HG02938 (cell line): ENCODE measurements around the gene FMNL1.

ENCODE experiments used
- ATAC-seq: cut with Tn5 transposase; IDR thresholded peaks from one replicate; pipeline ENCODE4 v1.9.1; 2021; ENCODE audit warnings: mild to moderate bottlenecking, moderate library complexity; ENCODE audit not compliant: unreplicated experiment

Gene FMNL1

DNA sequence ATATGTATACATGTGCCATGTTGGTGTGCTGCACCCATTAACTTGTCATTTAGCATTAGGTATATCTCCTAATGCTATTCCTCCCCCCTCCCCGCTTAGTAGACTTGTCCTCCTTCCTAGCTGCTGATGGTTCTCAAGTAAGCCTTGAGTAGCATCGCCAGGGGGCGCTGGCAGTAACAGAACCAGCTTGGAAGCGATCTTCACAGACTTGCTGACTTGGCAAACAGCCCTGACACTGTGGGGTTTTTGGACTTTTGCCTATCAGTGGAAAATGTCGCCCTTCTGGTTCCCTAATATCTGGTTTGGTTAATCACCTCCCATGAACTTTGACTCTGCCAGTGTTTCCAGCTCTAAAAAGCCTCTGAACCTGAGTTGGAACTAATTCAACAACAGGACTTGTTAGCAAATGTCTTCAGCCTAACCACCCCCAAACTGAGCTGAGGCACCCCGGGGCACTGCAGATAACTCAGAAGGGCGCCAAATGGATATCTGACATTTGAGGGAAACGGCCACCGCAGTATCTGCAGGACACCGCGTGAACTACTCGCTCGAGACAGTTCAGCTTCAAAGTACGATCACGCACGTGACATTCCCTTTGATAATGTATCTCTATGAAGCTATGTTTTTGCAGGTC lies 55.6 kb downstream of the FMNL1 start:
- no peak for ATAC-seq

DNA sequence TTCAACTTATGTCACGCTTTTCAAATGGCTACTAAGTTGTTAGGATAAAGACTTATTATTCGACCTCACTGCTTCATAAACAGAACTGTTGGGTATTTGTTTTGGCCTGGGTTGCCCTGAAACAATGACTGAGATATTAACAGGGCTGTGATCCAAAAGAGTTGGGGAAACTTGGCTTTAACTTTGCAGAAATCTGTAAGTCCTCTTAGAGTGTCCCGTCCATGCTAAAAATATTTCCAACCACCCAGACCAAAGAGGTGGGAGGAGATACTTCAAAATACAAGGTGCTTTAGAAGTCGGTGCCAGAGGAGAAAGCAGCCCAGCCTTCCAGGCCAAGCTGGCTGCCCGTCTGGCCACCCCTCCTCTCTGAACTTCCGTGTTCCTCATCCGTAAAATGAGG lies 56.3 kb downstream of the FMNL1 start:
- no peak for ATAC-seq

DNA sequence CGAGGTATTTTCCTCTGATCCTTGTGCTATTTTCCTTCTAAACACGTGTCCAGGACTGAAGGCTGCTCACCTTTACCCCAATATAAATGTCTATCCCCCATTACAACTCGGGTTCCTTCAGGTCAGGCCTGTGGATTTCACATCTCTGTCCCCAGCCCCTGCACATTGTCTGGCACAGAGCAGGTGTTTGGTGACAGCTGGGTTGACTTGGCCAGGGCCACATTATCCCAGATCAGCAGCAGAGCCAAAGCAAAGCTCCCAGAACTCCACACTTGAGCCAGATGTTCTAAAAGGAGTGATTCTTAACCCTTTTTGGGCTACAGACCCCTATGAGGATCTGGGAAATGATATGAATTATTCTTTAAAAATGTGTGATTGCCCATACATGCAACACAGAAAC lies 58.2 kb downstream of the FMNL1 start:
- ATAC-seq, result no peak

DNA sequence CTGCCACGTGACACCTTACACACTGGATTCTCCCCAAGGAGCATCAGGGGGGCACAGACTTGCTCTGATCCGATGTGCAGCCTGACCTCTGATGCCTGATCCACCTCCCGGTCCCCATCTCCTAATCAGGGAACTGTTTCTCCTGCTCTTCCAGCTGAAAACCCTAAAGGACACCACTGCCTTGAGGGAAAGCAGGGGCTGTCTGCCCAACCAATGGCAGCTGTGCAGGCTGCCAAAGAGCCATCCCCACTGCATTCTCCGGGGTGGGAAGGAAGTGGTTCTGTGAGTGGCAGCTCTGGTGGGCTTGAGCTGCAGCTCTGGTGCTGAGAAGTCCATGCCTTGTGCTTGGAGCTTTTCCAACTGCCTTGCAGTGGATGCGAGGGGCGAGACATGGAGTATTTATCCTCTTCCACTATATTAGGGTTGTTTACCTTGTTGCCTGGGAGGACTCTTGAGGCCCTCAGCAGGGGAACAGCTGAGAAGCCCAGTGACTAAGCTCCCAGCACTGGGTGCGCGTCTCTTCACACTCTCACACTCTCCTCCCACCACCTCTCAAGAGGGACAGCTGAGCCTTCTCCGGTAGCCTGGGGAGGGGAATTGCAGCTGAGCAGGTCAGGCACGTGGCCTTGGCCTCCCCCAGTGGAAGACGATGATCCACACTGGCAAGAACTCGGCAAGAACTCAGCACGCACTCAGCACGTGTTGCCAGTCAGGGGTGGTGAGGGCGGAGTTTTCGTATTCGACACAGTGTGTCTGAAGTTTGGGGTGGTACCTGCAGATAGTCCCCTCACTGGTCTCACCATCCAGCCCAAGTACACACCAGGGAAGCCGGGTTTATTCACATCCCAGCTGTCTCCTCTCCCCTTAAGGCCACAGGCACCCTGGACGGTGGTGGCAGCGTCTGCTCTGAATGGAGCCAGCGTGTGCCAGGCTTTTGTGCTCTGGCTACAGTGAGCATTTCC lies 61.3 kb downstream of the FMNL1 start:
- ATAC-seq, result no peak

DNA sequence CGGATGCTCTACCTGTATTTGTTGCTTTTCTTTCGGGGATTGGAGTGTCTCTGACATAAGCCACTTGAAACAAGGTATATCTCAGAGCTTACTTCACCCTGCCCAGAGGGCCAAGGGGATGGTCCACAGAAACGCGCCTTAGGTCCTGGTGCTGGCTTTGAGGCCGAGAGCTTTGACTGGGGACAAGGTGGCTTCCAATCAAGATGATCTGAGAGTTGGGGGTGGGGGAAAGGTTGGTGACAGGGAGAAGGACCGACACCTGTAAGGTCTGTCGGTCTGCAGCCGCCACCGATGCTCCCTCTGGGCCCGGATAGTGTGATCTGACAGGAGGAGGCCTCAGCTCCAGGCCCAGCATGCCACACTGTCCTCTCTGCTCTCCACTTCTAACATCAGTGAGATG lies 62.0 kb downstream of the FMNL1 start:
- no peak for ATAC-seq

DNA sequence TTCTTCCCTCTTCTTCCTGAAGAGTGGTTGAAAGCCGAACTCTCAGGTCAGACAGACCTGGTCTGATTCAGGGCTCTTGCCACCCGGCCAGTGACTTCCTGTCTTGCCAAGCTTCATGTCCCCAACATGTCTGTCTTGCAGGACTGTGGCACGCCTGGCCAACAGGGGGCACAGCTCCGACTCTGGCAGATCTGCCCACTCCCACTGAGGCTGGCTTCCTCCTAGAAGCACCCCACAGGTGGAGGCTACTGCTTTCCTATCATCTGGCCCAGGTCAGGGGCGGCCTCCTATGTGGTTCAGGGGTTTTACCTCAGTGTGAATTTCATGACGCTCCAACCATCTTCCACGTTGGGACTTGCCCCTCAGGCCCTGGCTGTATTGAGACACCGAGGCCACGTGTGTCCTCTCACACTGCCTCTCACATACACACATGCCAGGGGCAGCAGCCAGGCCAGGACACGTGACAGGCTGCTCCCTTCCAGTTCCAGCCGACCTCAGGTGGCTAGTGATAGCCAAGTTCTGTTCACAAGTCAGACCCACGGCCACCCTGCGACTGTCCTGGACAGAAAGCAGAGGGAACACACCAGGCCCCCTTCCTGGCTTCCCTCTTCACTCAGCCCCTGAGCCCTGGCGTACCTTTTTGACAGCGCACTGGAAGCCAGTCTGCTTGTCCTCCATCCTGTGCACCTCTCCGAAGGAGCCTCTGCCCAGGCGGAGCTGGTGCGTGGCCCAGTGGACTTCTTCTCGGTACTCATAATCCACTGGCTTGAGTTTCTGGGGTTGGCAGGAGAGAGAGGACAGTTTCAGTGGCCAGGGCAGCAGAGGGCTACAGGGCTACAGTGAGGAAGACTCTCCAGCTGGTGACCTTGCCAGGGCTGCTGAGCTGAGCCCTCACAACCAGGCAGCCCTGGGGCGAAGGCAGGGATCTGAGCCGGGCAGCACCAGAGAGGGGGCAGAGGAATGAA lies 62.8 kb downstream of the FMNL1 start:
- ATAC-seq, result no peak

DNA sequence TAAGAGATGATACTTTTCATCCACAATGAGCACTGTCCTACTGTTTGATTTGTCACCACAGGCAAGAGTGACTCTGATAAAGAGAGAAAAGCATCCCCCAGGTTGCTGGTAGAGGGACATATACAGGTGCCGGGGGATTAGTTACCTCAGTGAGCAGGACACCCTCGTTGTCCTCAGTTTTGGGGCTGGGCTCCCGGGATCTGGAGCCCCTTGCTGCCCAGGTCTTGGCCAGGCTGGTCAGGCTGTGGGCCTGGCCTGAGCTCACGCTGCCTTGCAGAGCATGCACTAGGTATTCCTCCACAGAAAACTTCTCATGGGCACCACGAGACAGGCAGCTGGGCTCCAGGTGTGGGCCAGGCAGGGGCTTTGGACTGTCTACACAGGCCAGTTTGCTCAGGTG lies 64.6 kb downstream of the FMNL1 start:
- no peak for ATAC-seq

DNA sequence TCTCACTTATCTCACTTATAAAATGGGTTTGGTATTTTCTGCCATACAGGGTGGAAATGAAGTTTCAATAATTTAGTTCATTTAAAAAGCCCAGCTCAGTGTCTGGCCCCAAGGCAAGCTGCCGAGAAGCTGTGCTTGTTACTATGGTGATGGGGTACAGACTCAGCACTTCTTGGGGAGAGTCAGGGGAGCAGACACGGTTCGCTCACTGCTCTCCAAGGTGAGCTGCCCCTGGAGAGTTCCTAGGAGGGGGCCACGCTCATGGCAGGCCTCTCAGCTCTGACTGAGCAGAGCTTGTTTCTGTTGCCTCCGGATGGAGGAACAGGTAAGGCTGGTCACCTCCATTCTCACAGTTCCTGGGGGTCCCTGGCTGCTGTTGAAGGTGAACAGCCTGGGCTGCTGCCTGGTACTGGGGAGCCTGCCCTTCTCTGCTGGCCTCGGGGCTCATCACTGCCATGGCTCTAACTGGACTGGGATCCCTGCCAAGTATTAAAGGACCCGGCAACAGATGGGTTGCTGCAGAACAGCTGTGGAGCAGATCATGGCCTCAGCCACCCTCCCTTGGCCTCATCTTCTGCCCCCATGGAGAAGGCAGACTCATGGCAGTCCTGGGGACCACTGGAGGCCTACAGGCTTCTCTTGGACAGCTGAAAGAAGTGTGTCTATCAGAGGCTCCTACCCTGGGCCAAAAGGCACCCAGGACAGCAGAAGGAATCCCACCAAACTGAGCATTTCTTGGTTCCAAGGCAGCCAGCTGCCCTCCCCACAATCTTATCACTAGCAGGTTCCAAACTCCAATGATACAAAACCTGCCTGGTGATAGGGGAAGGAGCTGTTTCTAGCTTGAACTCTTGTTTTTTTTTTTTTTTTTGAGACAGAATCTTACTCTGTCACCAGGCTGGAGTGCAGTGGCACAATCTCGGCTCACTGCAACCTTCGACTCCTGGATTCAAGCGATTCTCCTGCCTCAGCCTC lies 66.1 kb downstream of the FMNL1 start:
- no peak for ATAC-seq

DNA sequence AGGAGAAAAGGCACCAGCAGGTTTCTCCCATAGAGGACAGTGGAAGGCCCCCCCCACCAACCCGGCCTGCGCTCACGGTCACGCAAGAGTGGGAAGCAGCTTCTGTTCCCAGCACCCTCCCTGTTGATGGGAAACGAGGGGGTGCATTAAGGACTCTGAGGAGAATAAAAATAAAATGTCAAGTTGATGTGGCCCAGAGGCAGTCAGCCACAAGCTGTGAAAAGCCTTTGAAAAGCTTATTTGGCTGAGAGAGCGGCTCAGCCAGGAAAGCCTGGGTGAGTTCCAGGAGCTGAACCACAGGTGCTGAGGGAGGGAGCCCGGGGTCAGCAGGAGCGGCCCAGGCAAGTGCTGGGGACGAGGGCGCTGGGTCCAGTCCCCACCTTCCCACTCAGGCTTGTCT lies 67.1 kb downstream of the FMNL1 start:
- ATAC-seq, result no peak

DNA sequence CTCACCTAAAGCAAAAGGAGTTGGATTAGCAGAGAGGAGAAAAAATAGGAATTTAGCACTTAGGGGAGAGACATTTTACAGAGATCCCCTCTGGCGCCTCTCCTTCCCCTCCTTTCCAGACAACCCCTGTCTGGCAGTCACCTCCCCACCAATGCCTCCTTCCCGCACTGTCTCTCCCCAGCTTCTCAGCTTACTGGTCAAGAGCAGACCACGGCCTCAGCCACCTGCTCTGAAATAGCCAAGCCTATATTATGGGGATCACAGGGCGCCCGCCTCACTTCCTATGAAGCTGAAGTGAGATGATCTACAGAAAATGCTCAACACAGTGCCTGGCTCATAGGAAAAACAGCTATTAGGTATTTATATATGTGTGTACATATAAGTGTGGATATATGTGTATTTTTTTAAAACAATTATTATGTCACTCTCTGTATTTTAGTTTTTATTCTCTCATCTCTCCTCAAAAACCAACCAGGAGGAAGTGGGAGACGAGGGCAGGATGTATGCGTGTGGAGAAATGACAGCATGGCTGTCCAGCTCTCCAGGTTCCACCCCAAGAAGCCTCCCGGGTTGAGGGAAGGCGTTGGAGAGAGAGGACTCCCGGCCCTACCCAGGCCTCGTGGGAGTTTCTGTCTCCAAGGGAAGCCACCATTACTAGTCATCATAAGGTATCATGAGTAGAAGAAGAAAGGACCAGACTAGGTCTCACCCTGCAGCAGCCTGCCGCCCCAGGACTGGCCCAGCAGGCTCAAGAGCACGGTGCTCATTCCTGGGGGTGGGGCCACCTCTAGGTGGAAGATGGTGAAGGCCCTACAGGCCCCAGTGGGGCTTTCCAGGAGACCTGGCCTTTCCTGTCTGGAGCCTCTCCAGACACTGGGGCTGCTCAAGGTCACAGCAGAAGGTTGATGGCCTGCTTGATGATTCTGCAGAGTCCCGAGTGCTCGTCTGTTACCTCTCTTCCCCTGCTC lies 67.9 kb downstream of the FMNL1 start:
- no peak for ATAC-seq

DNA sequence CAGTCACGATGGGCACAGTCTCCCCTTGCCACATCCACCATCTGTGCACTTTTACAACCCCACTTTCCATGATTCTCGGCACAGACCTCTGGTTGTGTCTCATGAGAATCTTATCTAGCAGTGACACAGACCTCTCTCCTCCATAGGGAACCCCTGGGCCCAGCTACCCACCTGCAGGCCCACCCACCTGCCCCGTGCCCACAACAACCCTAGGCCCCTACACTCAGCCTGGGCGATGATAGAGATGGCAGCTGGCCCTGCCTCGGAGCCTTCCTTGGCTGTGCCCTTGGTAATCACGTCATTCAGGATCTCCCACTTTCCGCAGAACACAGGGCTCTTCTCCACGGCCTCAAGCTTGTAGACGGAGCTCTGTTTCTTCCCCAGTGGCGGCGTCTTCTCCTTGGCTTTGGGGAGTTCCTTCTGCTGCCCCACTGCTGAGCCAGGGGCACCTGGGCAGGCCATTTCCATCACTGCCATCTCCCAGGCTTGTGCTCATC lies 68.6 kb downstream of the FMNL1 start:
- no peak for ATAC-seq

DNA sequence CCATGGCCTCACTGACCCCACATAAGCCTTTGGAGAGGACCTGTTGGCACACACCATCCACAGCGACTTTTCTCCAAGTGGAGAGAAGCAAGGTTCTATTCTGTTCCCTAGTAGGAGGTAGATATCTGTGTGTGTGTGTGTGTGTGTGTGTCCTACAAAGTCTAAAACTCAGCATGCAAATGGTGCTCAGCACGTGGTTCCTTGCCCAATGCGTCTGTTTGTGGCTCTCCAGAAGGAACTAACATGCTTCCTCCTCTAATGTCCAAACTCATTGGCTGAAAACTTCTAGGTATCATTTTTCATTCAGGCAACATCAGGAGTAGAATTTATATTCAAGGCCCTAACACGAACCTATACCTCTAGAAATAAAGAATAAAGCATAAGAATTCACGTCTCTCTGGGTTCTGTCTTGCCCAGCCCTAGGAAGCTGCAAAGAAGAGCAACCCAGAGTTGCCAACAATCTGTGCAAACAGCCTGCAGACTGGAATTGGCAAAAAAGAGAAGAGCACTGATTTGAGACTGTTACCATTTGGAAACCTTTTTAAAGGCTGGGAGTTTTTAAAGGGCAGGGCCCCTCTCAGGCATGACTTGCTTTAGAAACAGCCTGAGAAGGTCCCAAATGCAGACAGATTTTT lies 69.6 kb downstream of the FMNL1 start:
- ATAC-seq, result no peak

DNA sequence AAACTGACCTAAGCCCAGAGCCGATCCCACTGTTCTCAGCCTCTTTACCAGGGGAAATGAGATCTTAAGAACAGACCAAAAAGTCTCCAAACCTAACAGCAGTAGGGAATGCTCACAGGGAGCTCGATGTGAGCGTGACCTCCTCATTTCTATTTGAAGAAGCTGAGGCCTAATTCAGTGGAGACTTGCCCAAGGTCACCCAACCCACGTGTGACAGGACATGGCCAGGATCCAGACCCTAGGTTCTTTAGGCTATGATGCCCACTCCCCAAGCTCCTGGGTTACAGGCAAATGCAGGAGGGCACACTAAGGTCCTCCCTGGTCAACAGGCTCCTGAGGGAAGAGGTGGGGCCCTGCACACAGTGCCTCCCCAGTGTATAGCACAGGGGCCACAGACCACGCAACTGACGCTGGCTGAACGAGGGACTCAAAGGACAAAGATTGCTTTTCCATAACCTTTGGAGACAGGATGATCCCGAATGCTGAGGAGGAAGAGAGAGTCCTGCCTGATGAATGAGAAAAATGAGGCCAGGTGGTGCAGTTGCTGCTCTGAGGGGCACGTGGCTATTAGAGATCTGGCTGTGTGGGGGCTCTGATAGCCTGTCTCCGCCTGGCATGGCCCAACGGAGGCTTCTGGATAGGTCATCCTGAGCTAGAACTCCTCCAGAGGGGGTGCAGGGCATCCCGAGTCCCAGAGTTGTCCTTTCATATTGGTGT lies 71.2 kb downstream of the FMNL1 start:
- no peak for ATAC-seq

DNA sequence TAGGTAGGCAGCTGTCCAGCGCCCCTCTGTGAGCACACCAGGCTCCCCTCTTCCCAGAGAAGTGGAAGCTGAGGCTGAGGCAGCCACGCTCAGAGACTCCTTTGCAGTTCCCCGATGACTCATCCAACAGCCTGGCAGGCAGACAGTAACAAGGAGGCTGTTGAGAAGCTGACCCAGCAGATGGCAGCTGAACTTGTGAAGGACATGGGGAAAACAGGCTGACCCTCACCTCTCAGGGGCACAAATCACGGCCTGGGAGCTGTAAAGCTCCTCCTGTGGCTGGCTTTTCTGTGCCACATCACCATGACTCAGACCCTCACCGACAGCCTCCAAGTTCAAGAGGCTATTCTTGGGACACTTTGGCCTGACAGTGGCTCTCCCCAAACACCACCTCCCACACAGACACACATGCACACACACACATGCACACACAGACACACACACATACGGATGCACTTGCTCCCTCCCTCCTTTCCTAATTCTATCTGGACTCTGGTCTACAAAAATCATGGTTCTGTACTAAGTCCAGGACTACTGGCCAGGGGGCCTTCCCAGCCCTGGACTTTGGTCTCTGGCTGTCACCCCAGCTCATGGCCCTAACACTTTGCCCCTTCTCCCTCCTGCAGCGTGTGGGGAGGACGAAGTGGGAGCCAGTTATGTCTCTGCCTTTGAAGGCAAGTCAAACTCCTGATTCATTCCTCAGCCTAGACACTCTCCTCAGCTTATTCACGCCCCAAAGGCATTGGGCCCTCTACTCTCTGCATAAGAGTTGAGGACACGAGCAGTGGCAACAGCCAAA lies 71.9 kb downstream of the FMNL1 start:
- no peak for ATAC-seq

DNA sequence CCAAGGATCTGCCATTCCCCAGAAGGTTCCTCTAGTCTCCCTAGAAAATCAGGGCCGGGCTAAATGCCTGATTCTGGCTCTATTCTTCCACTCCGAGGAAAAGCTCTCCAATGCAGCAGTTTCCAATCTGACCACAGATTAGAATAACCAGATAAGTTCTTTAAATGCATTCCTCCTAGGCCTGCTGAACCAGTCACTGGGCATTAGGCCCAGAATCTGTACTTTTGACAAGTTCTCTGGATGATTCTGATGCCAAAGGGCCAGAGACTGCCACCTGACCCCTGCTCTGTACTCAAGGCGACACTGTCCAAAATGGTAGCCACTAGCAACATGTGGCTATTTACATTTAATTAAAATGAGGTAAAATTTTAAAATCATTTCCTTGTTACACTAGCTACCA lies 72.8 kb downstream of the FMNL1 start:
- ATAC-seq, result no peak

DNA sequence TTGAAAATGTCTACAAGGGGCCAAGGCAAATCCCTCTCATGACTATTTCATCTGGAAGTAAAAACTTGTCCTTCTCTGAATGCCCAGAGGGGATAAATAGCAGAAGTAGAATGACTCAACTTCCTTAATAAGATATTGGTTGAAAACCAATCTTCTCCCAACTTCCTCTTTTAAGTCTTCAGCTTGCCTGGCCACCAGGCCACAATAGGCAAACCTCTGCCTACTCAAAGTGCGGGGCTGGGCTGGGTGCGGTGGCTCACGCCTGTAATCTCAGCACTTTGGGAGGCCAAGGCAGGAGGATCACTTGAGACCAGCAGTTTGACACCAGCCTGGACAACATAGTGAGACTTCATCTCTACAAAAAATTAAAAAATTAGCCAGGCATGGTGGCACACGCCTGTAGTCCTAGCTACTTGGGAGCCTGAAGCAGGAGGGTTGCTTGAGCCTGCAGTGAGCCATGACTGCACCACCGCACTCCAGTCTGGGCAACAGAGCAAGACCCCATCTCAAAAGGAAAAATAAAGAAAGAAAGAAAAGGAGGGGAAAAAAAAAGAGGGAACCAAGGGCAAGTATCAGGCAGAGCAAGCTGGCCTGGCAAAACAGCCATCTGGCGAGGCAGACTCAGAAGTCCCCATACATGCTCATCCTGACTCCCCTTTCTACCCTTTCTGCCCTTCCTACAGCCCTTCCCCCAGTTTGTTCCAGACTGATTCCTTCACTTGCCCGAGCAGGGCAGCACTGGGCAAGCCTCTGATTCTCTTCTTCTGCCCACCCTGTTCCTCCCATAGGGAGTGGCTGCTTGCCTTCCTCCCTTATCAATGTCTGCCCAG lies 74.5 kb downstream of the FMNL1 start:
- no peak for ATAC-seq
